HCT116 (cell line): ENCODE results near the gene ORAI1. TPM values are rescaled to one million over a fixed set of nuclear protein-coding genes. Genes with fewer than 3 reads are reported as not detected.

Source experiments
- ATAC-seq: fragments of 200-7000 bp; cut with Tn5 transposase; 2 replicates; pipeline ENCODE4 v1.9.1; 2020; ENCODE audit warnings: mild to moderate bottlenecking, moderate library complexity
- BruUV-seq: library from RNA; stranded (reverse); fragments of 400-500 nt; replicated peaks from 2 replicates; lab custom pipeline; 2021; lab: Mats Ljungman, UMichigan
- CTCF ChIA-PET: fragments of 300-600 bp; sonication (Branson Sonifier 250); formaldehyde crosslinking; loops from one replicate; lab custom pipeline; 2021; ENCODE audit warnings: antibody characterized with exemption; lab: Charles Lee
- POLR2A ChIA-PET: fragments of 300-600, 350-600 bp; sonication (Branson Sonifier 250); formaldehyde crosslinking; loops from one replicate; lab custom pipeline; 2021; ENCODE audit warnings: antibody characterized with exemption; lab: Charles Lee
- RAD21 ChIA-PET, 2 experiments: fragments of 300-600 bp; sonication (Branson Sonifier 250); formaldehyde crosslinking; loops; one replicate each; lab custom pipeline; 2023; ENCODE audit warnings: low total read pairs in 2 of 2; ENCODE audit not compliant: uncharacterized antibody in 2 of 2, unreplicated experiment in 2 of 2, low non-redundant PET in 1 of 2; lab: Charles Lee
- DNase-seq: peaks from one replicate; pipeline ENCODE4 v3.0.0-alpha.2; 2010; ENCODE audit warnings: low read depth, low spot score
- H2AFZ ChIP-seq: fragments of 200-600 bp; shearing (Covaris generic), sonication (generic); 2 replicates; pipeline ENCODE4 v1.6.1; 2017; ENCODE audit warnings: low read depth, mixed run types, mixed read lengths, antibody characterized with exemption, low read length; ENCODE audit not compliant: poor library complexity, severe bottlenecking
- H3K27ac ChIP-seq: 2 replicates; pipeline ENCODE4 v1.5.1; 2012; ENCODE audit warnings: low read depth, low read length
- H3K27me3 ChIP-seq: fragments of 200-600 bp; sonication (generic); 2 replicates; pipeline ENCODE4 v1.6.1; 2016; ENCODE audit warnings: mixed run types, low read length, mixed read lengths; ENCODE audit not compliant: insufficient read depth
- H3K36me3 ChIP-seq, 2 experiments: fragments of 200-500 bp in 1 of 2; fragments of 200-600 bp in 1 of 2; sonication (Bioruptor generic) in 1 of 2; sonication (generic) in 1 of 2; 2 replicates each; pipeline versions ENCODE4 v1.5.1 to v1.6.1; 2014 to 2016; ENCODE audit warnings: low read length in 2 of 2, inconsistent platforms in 1 of 2, mixed read lengths in 1 of 2, mixed run types in 1 of 2; ENCODE audit not compliant: insufficient read depth in 2 of 2, control insufficient read depth in 1 of 2
- H3K4me1 ChIP-seq, 2 experiments: fragments of 200-600 bp in 1 of 2; sonication (generic) in 1 of 2; 2 replicates each; pipeline versions ENCODE4 v1.5.1 to v1.6.1; 2012 to 2017; ENCODE audit warnings: low read length in 2 of 2, inconsistent platforms in 1 of 2, mild to moderate bottlenecking in 1 of 2, mixed read lengths in 1 of 2, mixed run types in 1 of 2, moderate library complexity in 1 of 2; ENCODE audit not compliant: insufficient read depth in 2 of 2, control insufficient read depth in 1 of 2
- H3K4me2 ChIP-seq: fragments of 200-600 bp; sonication (generic); 2 replicates; pipeline ENCODE4 v1.6.1; 2017; ENCODE audit warnings: mixed run types, low read length, mixed read lengths
- H3K4me3 ChIP-seq, 2 experiments: fragments of 200-600 bp in 1 of 2; sonication (generic) in 1 of 2; replicated peaks in 1 of 2; 2 replicates each; pipeline ENCODE4 v1.5.1; 2011 to 2016; ENCODE audit warnings: low read length in 2 of 2, control low read depth in 1 of 2, low read depth in 1 of 2, mild to moderate bottlenecking in 1 of 2, mixed read lengths in 1 of 2, mixed run types in 1 of 2
- H3K79me2 ChIP-seq: fragments of 200-600 bp; sonication (generic); 2 replicates; pipeline ENCODE4 v1.6.1; 2017; ENCODE audit warnings: mild to moderate bottlenecking, mixed run types, low read length, moderate library complexity, mixed read lengths; ENCODE audit not compliant: insufficient read depth
- H3K9ac ChIP-seq: fragments of 200-600 bp; sonication (generic); 2 replicates; pipeline ENCODE4 v1.6.1; 2016; ENCODE audit warnings: low read length, mixed read lengths
- H3K9me2 ChIP-seq: fragments of 200-600 bp; sonication (generic), shearing (Covaris generic); 2 replicates; pipeline ENCODE4 v1.6.1; 2017; ENCODE audit warnings: mixed run types, mild to moderate bottlenecking, moderate library complexity; ENCODE audit not compliant: insufficient read depth
- H3K9me3 ChIP-seq, 2 experiments: fragments of 200-500 bp in 1 of 2; fragments of 200-600 bp in 1 of 2; sonication (Bioruptor generic) in 1 of 2; sonication (generic) in 1 of 2; 2 replicates each; pipeline ENCODE4 v1.6.1; 2014 to 2017; ENCODE audit warnings: low read length in 2 of 2, mixed read lengths in 2 of 2, inconsistent platforms in 1 of 2, low read depth in 1 of 2, mild to moderate bottlenecking in 1 of 2, mixed run types in 1 of 2, moderate library complexity in 1 of 2; ENCODE audit not compliant: control insufficient read depth in 1 of 2, insufficient read depth in 1 of 2
- H4K20me1 ChIP-seq: fragments of 200-600 bp; sonication (generic), shearing (Covaris generic); 2 replicates; pipeline ENCODE4 v1.6.1; 2017; ENCODE audit warnings: mixed run types, mild to moderate bottlenecking, moderate library complexity; ENCODE audit not compliant: insufficient read depth
- CTCF ChIP-seq, 3 experiments: fragments of 200-600 bp in 1 of 3; sonication (generic) in 1 of 3; IDR thresholded peaks in 2 of 3; conservative IDR thresholded peaks in 1 of 3; 2 replicates each; pipeline ENCODE4 v1.5.1; 2012 to 2017; ENCODE audit warnings: low read depth in 2 of 3, low read length in 2 of 3, antibody characterized with exemption in 1 of 3, borderline replicate concordance in 1 of 3, control low read depth in 1 of 3, mild to moderate bottlenecking in 1 of 3, mixed read lengths in 1 of 3, mixed run types in 1 of 3, moderate library complexity in 1 of 3; ENCODE audit not compliant: insufficient read depth in 1 of 3
- JUND ChIP-seq: IDR thresholded peaks from 2 replicates; pipeline ENCODE4 v1.6.1; 2012
- MAX ChIP-seq: IDR thresholded peaks from 2 replicates; pipeline ENCODE4 v1.6.1; 2012
- POLR2A ChIP-seq: IDR thresholded peaks from 2 replicates; pipeline ENCODE4 v1.7.0; 2011; ENCODE audit warnings: borderline replicate concordance; ENCODE audit not compliant: insufficient read depth, insufficient read length; ENCODE audit errors: extremely low read depth
- RAD21 ChIP-seq: IDR thresholded peaks from 2 replicates; pipeline ENCODE4 v1.6.1; 2012; ENCODE audit warnings: low read depth, mild to moderate bottlenecking
- REST ChIP-seq: IDR thresholded peaks from 2 replicates; pipeline ENCODE4 v1.6.1; 2012; ENCODE audit warnings: low read depth
- SP1 ChIP-seq: IDR thresholded peaks from 2 replicates; pipeline ENCODE4 v1.6.1; 2012; ENCODE audit warnings: low read depth
- SRF ChIP-seq: IDR thresholded peaks from 2 replicates; pipeline ENCODE4 v1.6.1; 2012; ENCODE audit warnings: low read depth
- YY1 ChIP-seq: IDR thresholded peaks from 2 replicates; pipeline ENCODE4 v1.6.1; 2011; ENCODE audit warnings: low read length, low read depth, moderate library complexity, mild to moderate bottlenecking; ENCODE audit not compliant: insufficient replicate concordance; ENCODE audit errors: extremely low read depth
- ZNF274 ChIP-seq: fragments of 200-500 bp; sonication (Bioruptor generic); IDR thresholded peaks from 2 replicates; pipeline ENCODE4 v1.6.1; 2014; ENCODE audit warnings: mild to moderate bottlenecking, low read depth, low read length, inconsistent platforms
- intact Hi-C: fragments of 100-400 bp; cut with micrococcal nuclease; formaldehyde crosslinking; loops from 2 replicates; pipeline ENCODE4 v1.10.0; 2022
- total RNA-seq: library from RNA; stranded (reverse); gene quantifications from one replicate; pipeline ENCODE4 v1.2.1, GENCODE V29; 2021; ENCODE audit not compliant: unreplicated experiment

Gene ORAI1
- total RNA-seq, 1 experiment from 2014 or later = 20.2 TPM

- CTCF ChIA-PET = interaction anchor here (1.3 kb wide), 1 partner anchor 9 kb away, joined by 3 read pairs; no protein-coding TSS in a partner anchor
- no peaks in the 10 kb centered on the region for H3K9me3 ChIP-seq
- no TSS peak for BruUV-seq
- TF ChIP-seq MAX (no peak), CTCF (IDR thresholded peaks at IDR 0.05 in 2 of 3, conservative IDR thresholded peaks at IDR 0.05 in 1 of 3; ENCODE audit: borderline replicate concordance in 1 of 3, insufficient read depth in 1 of 3, low read depth in 2 of 3, low read length in 2 of 3) (0 out of 6 replicates have a peak, but pooled peaks of 1 of the 3 experiments have one; percentile 9)
- no peak overlapping the region for H3K4me2 ChIP-seq
- no peaks in the 10 kb centered on the region for H3K27me3 ChIP-seq
- H3K4me3 ChIP-seq = no peak overlapping the region
- ATAC-seq (0 out of 2 replicates have a peak, but pooled peaks have one; percentile 40), DNase-seq (no peak)
- H2AFZ ChIP-seq = no peak overlapping the region
- intact Hi-C loops = no loop called here
- H3K79me2 ChIP-seq = no peaks in the 10 kb centered on the region
- POLR2A ChIA-PET = interaction anchor here (1.5 kb wide), 1 partner anchor 26 kb away, joined by 3 read pairs; the partner anchor contains the start of gene ORAI1
- RAD21 ChIA-PET = no interaction called here
- H3K27ac ChIP-seq = no peak overlapping the region
- no peaks in the 10 kb centered on the region for H4K20me1 ChIP-seq
- H3K9me2 ChIP-seq = no peaks in the 10 kb centered on the region
- no peak overlapping the region for H3K9ac ChIP-seq
- H3K4me1 ChIP-seq = peaks cover 0 to 17% of the 10 kb centered on the region in 2 experiments; a peak in 2 of 4 replicates
- no peaks in the 10 kb centered on the region; a peak in 1 of 4 replicates for H3K36me3 ChIP-seq
Measured at GRCh38 chr12:121652767-121653497, 26.6 kb downstream of the ORAI1 start.

DNA sequence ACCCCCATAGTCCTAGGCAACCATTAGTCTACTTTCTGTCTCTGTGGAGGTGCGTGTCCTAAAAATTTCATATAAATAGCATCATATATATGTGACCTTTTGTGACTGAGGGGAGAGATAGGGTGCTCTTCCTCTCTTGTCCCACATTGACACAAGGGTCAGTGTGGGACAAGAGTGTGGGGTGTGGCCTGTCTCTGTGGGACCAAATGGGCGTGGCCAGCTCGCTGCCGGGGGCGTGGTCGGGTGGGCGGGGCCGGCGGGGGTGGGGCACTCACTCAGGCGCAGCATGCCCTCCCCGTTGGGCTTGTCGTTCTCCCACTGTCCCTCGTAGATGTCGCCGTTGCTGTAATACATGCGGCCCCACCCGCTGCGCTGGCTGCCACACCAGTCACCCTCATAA lies 27.7 kb downstream of the ORAI1 start:
- RAD21 ChIA-PET = no interaction called here
- intact Hi-C loops = no loop called here
- TF ChIP-seq REST (no peak), YY1 (no peak), POLR2A (no peak), SRF (no peak), SP1 (no peak), JUND (no peak), ZNF274 (no peak), RAD21 (no peak)

More for the DNA sequence above, 27.7 kb downstream of the ORAI1 start:
- Histone ChIP-seq H3K27ac (no peak overlapping the region), H3K9ac (no peak overlapping the region), H4K20me1 (no peaks in the 10 kb centered on the region), H3K79me2 (no peaks in the 10 kb centered on the region), H3K4me2 (no peak overlapping the region), H2AFZ (no peak overlapping the region), H3K9me2 (no peaks in the 10 kb centered on the region), H3K4me3 (no peak overlapping the region), H3K9me3 (no peaks in the 10 kb centered on the region), H3K4me1 (peaks cover 0 to 17% of the 10 kb centered on the region in 2 experiments; a peak in 2 of 4 replicates), H3K27me3 (no peaks in the 10 kb centered on the region), H3K36me3 (no peaks in the 10 kb centered on the region; a peak in 1 of 4 replicates)
- DNase-seq (no peak), ATAC-seq (peak; percentile 60)
- POLR2A ChIA-PET = interaction anchor here (0.7 to 1.5 kb wide), 3 partner anchors 10 to 27 kb away, joined by 3 to 4 read pairs (median 3); partner anchors contain the start of gene ORAI1
- no TSS peak for BruUV-seq
- CTCF ChIA-PET = interaction anchor here (0.6 to 1.3 kb wide), 2 partner anchors 10 to 21 kb away, joined by 3 read pairs; no protein-coding TSS in a partner anchor
